HL-60 (cell line): Measurements from ENCODE around the gene DDC.

Source experiments
- POLR2AphosphoS5 ChIP-seq: IDR thresholded peaks from 2 replicates; pipeline ENCODE4 v1.6.1; 2012; ENCODE audit warnings: low read depth
- TF ChIP-seq, protein P1 (sequence below): IDR thresholded peaks from one replicate; pipeline ENCODE4 v1.5.1; 2011; ENCODE audit warnings: low read length, control low read depth, inconsistent platforms; ENCODE audit not compliant: insufficient read depth
- TF ChIP-seq, protein P2 (sequence below): IDR thresholded peaks from 2 replicates; pipeline ENCODE4 v1.6.1; 2012; ENCODE audit warnings: low read depth; ENCODE audit not compliant: insufficient replicate concordance

DNA sequence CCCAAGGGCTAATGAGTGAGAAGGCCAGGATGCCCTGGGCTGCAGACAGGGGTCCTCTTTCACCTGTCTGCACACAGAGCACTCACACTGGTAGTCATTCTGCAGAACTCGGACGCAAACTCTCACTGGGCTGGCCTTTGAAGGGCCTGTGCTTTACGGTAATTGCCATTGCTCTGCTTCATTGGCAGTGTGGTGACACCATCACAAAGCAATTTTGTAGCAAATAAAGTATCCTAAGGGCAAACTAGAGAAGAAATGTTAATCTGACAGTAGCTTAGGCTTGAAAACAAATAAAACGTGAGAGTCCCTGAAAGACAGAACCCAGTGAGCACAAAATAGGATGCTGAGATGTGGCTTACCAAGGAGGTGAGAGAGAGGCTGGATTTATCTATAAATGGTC lies 84.4 kb downstream of the DDC start:
- TF ChIP-seq, protein P1, sequence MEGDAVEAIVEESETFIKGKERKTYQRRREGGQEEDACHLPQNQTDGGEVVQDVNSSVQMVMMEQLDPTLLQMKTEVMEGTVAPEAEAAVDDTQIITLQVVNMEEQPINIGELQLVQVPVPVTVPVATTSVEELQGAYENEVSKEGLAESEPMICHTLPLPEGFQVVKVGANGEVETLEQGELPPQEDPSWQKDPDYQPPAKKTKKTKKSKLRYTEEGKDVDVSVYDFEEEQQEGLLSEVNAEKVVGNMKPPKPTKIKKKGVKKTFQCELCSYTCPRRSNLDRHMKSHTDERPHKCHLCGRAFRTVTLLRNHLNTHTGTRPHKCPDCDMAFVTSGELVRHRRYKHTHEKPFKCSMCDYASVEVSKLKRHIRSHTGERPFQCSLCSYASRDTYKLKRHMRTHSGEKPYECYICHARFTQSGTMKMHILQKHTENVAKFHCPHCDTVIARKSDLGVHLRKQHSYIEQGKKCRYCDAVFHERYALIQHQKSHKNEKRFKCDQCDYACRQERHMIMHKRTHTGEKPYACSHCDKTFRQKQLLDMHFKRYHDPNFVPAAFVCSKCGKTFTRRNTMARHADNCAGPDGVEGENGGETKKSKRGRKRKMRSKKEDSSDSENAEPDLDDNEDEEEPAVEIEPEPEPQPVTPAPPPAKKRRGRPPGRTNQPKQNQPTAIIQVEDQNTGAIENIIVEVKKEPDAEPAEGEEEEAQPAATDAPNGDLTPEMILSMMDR = no peak
- no peak for TF ChIP-seq POLR2AphosphoS5
- TF ChIP-seq, protein P2, sequence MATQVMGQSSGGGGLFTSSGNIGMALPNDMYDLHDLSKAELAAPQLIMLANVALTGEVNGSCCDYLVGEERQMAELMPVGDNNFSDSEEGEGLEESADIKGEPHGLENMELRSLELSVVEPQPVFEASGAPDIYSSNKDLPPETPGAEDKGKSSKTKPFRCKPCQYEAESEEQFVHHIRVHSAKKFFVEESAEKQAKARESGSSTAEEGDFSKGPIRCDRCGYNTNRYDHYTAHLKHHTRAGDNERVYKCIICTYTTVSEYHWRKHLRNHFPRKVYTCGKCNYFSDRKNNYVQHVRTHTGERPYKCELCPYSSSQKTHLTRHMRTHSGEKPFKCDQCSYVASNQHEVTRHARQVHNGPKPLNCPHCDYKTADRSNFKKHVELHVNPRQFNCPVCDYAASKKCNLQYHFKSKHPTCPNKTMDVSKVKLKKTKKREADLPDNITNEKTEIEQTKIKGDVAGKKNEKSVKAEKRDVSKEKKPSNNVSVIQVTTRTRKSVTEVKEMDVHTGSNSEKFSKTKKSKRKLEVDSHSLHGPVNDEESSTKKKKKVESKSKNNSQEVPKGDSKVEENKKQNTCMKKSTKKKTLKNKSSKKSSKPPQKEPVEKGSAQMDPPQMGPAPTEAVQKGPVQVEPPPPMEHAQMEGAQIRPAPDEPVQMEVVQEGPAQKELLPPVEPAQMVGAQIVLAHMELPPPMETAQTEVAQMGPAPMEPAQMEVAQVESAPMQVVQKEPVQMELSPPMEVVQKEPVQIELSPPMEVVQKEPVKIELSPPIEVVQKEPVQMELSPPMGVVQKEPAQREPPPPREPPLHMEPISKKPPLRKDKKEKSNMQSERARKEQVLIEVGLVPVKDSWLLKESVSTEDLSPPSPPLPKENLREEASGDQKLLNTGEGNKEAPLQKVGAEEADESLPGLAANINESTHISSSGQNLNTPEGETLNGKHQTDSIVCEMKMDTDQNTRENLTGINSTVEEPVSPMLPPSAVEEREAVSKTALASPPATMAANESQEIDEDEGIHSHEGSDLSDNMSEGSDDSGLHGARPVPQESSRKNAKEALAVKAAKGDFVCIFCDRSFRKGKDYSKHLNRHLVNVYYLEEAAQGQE = no peak
